Vagina (tissue), 2 donors: Measurements from ENCODE around the gene PPHLN1.

ENCODE experiments used
- POLR2A ChIP-seq, 2 donors: fragments of 450-650 bp; IDR thresholded peaks; one replicate each; pipeline ENCODE4 v1.6.1; 2017; ENCODE audit warnings: antibody characterized with exemption in 2 of 2, mild to moderate bottlenecking in 2 of 2, moderate library complexity in 2 of 2
- TF ChIP-seq, protein P1 (sequence below), 3 experiments: fragments of 450-650 bp in 2 of 3; fragments of 200-600 bp in 1 of 3; sonication (generic) in 1 of 3; IDR thresholded peaks; one replicate each; pipeline ENCODE4 v1.5.1; 2017 to 2019; ENCODE audit warnings: antibody characterized with exemption in 3 of 3, mild to moderate bottlenecking in 2 of 3, moderate library complexity in 2 of 3

DNA sequence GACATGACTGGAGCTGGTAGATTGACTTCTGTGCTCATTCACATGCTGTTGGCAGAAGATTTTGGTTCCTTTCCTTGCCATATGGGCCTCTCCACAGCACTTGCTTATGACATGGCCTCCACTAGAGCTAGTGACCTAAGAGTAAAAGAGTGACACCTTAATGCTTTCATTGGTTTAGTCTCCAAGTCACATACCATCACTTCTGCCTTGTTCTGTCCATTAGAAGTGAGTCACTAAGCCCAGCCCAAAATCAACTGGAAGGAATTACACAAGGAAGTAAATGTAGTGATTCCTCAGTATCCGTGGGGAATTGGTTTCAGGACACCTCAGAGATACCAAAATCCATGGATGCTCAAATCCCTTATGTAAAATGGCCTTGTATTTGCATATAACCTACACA lies 81.3 kb downstream of the PPHLN1 start:
- TF ChIP-seq, protein P1, sequence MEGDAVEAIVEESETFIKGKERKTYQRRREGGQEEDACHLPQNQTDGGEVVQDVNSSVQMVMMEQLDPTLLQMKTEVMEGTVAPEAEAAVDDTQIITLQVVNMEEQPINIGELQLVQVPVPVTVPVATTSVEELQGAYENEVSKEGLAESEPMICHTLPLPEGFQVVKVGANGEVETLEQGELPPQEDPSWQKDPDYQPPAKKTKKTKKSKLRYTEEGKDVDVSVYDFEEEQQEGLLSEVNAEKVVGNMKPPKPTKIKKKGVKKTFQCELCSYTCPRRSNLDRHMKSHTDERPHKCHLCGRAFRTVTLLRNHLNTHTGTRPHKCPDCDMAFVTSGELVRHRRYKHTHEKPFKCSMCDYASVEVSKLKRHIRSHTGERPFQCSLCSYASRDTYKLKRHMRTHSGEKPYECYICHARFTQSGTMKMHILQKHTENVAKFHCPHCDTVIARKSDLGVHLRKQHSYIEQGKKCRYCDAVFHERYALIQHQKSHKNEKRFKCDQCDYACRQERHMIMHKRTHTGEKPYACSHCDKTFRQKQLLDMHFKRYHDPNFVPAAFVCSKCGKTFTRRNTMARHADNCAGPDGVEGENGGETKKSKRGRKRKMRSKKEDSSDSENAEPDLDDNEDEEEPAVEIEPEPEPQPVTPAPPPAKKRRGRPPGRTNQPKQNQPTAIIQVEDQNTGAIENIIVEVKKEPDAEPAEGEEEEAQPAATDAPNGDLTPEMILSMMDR (IDR thresholded peaks at IDR 0.05), result no peak
- no peak for TF ChIP-seq POLR2A (IDR thresholded peaks at IDR 0.05)
